ENCODE measurements around the gene ANK2.

DNA sequence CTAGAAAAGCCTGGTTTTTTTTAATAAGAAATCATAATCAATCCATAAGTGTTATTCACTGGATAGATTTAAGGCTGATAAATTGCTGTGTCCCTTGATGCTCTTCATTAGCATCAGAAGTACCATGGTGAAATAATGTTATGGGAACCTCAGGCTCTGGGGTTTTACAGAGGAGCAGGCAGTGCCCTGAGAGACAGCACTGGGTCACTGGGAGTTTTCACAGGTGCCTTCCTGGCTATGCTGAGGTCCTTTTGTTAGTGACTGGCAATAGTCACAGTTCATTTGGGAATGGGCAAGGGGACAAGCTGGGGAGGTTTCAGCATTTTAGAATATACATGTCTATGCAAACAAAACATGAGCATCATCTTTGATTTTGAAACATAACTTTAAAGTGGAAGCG, 38.6 kb downstream of the ANK2 start:
- TF ChIP-seq, protein P1, sequence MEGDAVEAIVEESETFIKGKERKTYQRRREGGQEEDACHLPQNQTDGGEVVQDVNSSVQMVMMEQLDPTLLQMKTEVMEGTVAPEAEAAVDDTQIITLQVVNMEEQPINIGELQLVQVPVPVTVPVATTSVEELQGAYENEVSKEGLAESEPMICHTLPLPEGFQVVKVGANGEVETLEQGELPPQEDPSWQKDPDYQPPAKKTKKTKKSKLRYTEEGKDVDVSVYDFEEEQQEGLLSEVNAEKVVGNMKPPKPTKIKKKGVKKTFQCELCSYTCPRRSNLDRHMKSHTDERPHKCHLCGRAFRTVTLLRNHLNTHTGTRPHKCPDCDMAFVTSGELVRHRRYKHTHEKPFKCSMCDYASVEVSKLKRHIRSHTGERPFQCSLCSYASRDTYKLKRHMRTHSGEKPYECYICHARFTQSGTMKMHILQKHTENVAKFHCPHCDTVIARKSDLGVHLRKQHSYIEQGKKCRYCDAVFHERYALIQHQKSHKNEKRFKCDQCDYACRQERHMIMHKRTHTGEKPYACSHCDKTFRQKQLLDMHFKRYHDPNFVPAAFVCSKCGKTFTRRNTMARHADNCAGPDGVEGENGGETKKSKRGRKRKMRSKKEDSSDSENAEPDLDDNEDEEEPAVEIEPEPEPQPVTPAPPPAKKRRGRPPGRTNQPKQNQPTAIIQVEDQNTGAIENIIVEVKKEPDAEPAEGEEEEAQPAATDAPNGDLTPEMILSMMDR (IDR thresholded peaks at IDR 0.05 in 2 of 3, conservative IDR thresholded peaks at IDR 0.05 in 1 of 3; ENCODE audit: borderline replicate concordance in 1 of 3, insufficient read depth in 1 of 3, low read depth in 2 of 3, low read length in 2 of 3), result no peak
- TF ChIP-seq POLR2A (IDR thresholded peaks at IDR 0.05; ENCODE audit: borderline replicate concordance, extremely low read depth, insufficient read depth, insufficient read length) (no peak), POLR2AphosphoS5 (IDR thresholded peaks at IDR 0.05; ENCODE audit: low read depth, low read length) (no peak), RAD21 (IDR thresholded peaks at IDR 0.05; ENCODE audit: low read depth) (no peak), EZH2phosphoT487 (IDR thresholded peaks at IDR 0.05; ENCODE audit: borderline replicate concordance) (no peak), SIN3A (IDR thresholded peaks at IDR 0.05; ENCODE audit: low read depth) (no peak)
- TF ChIP-seq, protein P2, sequence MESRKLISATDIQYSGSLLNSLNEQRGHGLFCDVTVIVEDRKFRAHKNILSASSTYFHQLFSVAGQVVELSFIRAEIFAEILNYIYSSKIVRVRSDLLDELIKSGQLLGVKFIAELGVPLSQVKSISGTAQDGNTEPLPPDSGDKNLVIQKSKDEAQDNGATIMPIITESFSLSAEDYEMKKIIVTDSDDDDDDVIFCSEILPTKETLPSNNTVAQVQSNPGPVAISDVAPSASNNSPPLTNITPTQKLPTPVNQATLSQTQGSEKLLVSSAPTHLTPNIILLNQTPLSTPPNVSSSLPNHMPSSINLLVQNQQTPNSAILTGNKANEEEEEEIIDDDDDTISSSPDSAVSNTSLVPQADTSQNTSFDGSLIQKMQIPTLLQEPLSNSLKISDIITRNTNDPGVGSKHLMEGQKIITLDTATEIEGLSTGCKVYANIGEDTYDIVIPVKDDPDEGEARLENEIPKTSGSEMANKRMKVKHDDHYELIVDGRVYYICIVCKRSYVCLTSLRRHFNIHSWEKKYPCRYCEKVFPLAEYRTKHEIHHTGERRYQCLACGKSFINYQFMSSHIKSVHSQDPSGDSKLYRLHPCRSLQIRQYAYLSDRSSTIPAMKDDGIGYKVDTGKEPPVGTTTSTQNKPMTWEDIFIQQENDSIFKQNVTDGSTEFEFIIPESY (IDR thresholded peaks at IDR 0.05; ENCODE audit: extremely low read depth, insufficient replicate concordance, low read length), result no peak
